ENCODE data around the gene GNAT1. TPM values are rescaled to one million over a fixed set of nuclear protein-coding genes. Genes with fewer than 3 reads are reported as not detected.

GNAT1 gene
- total and polyA plus RNA-seq, 2 of the 13 experiments (the other 11 are each of a cell fraction or from before 2014, with no cell fraction given) = 0.15 TPM; not detected in 1

DNA sequence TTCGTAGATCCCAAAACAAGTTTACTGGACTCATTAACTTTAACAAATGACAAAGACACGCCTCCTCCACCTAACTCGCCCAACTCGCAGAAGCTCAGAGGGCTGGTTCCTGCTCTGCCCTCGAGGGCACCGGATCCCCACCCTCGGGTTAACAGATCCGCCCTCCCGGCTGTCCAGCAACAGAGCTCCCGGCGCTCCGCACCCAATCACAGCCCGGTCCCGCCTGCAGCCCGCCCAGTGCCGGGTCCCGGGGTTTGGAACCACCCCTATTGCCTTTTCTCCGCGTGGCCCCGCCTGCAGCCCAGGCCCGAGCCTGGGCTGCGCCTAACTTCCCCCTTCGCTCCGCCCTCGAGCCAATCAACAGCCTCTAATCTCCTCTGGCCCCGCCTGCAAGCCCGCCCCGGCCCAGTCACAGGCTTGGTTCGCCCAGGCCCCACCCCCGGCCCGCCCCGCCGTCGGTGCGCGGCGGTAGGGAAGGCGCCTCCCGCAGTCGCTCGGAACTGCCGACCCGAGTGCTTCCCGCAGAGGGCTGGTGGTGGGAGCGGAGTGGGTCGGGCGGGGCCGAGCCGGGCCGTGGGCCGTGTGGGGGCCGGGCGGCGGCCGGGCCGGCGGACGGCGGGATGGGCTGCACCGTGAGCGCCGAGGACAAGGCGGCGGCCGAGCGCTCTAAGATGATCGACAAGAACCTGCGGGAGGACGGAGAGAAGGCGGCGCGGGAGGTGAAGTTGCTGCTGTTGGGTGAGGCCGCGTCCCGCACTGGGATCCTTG, 44.5 kb downstream of the GNAT1 start, which contains the start of gene GNAI2 (continued):
- TF ChIP-seq, protein P1, sequence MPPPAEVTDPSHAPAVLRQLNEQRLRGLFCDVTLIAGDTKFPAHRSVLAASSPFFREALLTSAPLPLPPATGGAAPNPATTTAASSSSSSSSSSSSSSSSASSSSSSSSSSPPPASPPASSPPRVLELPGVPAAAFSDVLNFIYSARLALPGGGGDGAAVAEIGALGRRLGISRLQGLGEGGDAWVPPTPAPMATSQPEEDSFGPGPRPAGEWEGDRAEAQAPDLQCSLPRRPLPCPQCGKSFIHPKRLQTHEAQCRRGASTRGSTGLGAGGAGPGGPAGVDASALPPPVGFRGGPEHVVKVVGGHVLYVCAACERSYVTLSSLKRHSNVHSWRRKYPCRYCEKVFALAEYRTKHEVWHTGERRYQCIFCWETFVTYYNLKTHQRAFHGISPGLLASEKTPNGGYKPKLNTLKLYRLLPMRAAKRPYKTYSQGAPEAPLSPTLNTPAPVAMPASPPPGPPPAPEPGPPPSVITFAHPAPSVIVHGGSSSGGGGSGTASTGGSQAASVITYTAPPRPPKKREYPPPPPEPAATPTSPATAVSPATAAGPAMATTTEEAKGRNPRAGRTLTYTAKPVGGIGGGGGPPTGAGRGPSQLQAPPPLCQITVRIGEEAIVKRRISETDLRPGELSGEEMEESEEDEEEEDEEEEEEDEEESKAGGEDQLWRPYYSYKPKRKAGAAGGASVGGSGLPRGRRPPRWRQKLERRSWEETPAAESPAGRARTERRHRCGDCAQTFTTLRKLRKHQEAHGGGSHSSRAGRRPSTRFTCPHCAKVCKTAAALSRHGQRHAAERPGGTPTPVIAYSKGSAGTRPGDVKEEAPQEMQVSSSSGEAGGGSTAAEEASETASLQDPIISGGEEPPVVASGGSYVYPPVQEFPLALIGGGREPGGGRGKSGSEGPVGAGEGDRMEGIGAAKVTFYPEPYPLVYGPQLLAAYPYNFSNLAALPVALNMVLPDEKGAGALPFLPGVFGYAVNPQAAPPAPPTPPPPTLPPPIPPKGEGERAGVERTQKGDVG (CRISPR knock-in tag; IDR thresholded peaks at IDR 0.05; ENCODE audit: borderline replicate concordance) = no peak
- TF ChIP-seq, protein P2, sequence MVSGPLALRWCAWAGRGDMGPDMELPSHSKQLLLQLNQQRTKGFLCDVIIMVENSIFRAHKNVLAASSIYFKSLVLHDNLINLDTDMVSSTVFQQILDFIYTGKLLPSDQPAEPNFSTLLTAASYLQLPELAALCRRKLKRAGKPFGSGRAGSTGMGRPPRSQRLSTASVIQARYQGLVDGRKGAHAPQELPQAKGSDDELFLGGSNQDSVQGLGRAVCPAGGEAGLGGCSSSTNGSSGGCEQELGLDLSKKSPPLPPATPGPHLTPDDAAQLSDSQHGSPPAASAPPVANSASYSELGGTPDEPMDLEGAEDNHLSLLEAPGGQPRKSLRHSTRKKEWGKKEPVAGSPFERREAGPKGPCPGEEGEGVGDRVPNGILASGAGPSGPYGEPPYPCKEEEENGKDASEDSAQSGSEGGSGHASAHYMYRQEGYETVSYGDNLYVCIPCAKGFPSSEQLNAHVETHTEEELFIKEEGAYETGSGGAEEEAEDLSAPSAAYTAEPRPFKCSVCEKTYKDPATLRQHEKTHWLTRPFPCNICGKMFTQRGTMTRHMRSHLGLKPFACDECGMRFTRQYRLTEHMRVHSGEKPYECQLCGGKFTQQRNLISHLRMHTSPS (CRISPR knock-in tag; IDR thresholded peaks at IDR 0.05; ENCODE audit: low read depth) = peak; percentile 40; the same call in 1 of the 2 replicates
- TF ChIP-seq, protein P3, sequence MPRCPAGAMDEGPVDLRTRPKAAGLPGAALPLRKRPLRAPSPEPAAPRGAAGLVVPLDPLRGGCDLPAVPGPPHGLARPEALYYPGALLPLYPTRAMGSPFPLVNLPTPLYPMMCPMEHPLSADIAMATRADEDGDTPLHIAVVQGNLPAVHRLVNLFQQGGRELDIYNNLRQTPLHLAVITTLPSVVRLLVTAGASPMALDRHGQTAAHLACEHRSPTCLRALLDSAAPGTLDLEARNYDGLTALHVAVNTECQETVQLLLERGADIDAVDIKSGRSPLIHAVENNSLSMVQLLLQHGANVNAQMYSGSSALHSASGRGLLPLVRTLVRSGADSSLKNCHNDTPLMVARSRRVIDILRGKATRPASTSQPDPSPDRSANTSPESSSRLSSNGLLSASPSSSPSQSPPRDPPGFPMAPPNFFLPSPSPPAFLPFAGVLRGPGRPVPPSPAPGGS (CRISPR knock-in tag; IDR thresholded peaks at IDR 0.05) = peak; percentile 34; the same call in 1 of the 2 replicates
- TF ChIP-seq SRSF1 (optimal IDR thresholded peaks at IDR 0.05; ENCODE audit: low read depth, low read length) (no peak), ELF3 (CRISPR knock-in tag; IDR thresholded peaks at IDR 0.05) (peak; percentile 60), PTBP1 (IDR thresholded peaks at IDR 0.05; ENCODE audit: low read depth, low read length, poor library complexity, severe bottlenecking) (no peak), ZNF350 (CRISPR knock-in tag; IDR thresholded peaks at IDR 0.05; ENCODE audit: borderline replicate concordance, low read depth) (no peak), MAZ (IDR thresholded peaks at IDR 0.05; ENCODE audit: borderline replicate concordance, low read depth, low read length) (0 out of 2 replicates have a peak, but pooled peaks have one; percentile 9), MAZ (CRISPR knock-in tag; IDR thresholded peaks at IDR 0.05; ENCODE audit: low read depth) (peak; percentile 60), ZFY (CRISPR knock-in tag; IDR thresholded peaks at IDR 0.05) (peak; percentile 84), ZNF24 (IDR thresholded peaks at IDR 0.05) (no peak), JDP2 (CRISPR knock-in tag; IDR thresholded peaks at IDR 0.05; ENCODE audit: borderline replicate concordance) (no peak), SKI (IDR thresholded peaks at IDR 0.05; ENCODE audit: partially characterized antibody) (peak; percentile 65), THAP11 (CRISPR knock-in tag; IDR thresholded peaks at IDR 0.05) (peak; percentile 30; the same call in 1 of the 2 replicates), ZNF644 (CRISPR knock-in tag; IDR thresholded peaks at IDR 0.05; ENCODE audit: low read depth) (no peak), HDAC1 (CRISPR knock-in tag; IDR thresholded peaks at IDR 0.05) (peak; percentile 64), SP5 (CRISPR knock-in tag; IDR thresholded peaks at IDR 0.05; ENCODE audit: borderline replicate concordance, low read depth) (peak; percentile 53; the same call in 1 of the 2 replicates), PRMT3 (CRISPR knock-in tag; IDR thresholded peaks at IDR 0.05; ENCODE audit: borderline replicate concordance, low read depth) (0 out of 2 replicates have a peak, but pooled peaks have one; percentile 22), NFE2L2 (IDR thresholded peaks at IDR 0.05; ENCODE audit: low read length) (no peak), NFYB (CRISPR knock-in tag; IDR thresholded peaks at IDR 0.05) (peak; percentile 84), GABPA (IDR thresholded peaks at IDR 0.05; ENCODE audit: low read depth, low read length) (peak; percentile 28), GABPA (CRISPR knock-in tag; IDR thresholded peaks at IDR 0.05; ENCODE audit: low read depth) (peak; percentile 74), RBFOX2 (IDR thresholded peaks at IDR 0.05; ENCODE audit: low read depth, low read length) (peak; percentile 86), SP4 (CRISPR knock-in tag; IDR thresholded peaks at IDR 0.05) (peak; percentile 97), ZFP62 (CRISPR knock-in tag; IDR thresholded peaks at IDR 0.05) (no peak)

Data from HepG2 (cell line).